HepG2 (cell line): Measurements from ENCODE around the gene DIP2C. TPM values are rescaled to one million over a fixed set of nuclear protein-coding genes. Genes with fewer than 3 reads are reported as not detected.
A peak's percentile ranks its signal among the peaks of the same experiment; 100 is the strongest.

Experiments used
- ATAC-seq: fragments of 200-7000 bp; cut with Tn5 transposase; 3 replicates; pipeline ENCODE4 v1.9.1; 2020; ENCODE audit warnings: mild to moderate bottlenecking, moderate library complexity
- BruUV-seq: library from RNA; stranded (reverse); fragments of 400-500 nt; replicated peaks from 2 replicates; lab custom pipeline; 2021; lab: Mats Ljungman, UMichigan
- CTCF ChIA-PET: fragments of 300-600 bp; formaldehyde crosslinking; extraction: SDS; loops from one replicate; lab custom pipeline; 2021; ENCODE audit warnings: low total read pairs, inconsistent platforms, low intra/inter-chr PET ratio; lab: Yijun Ruan, JAX
- POLR2A ChIA-PET: fragments of 350-600 bp; sonication (Branson Sonifier 250); formaldehyde crosslinking; loops from one replicate; lab custom pipeline; 2020; ENCODE audit warnings: antibody characterized with exemption, inconsistent platforms; lab: Yijun Ruan, JAX
- DNase-seq: peaks from one replicate; pipeline ENCODE4 v3.0.0-alpha.2; 2015; ENCODE audit warnings: low spot score
- FAIRE-seq: peaks from 3 replicates; lab custom pipeline; 2011; peaks lifted over from hg19 to GRCh38; lab: Jason Lieb, UNC
- H2AFZ ChIP-seq: one replicate; pipeline ENCODE4 v1.6.1; 2011; ENCODE audit warnings: low read length, inconsistent platforms
- H3K27ac ChIP-seq: fragments of 300-600 bp; 3 replicates; pipeline ENCODE4 v1.8.0; 2011; ENCODE audit warnings: mixed run types, mild to moderate bottlenecking, mixed read lengths, low read length, inconsistent platforms; ENCODE audit not compliant: insufficient read depth; ENCODE audit errors: extremely low read length
- H3K27me3 ChIP-seq, 2 experiments: fragments of 200-600 bp in 1 of 2; 2 replicates in 1 of 2; 3 replicates in 1 of 2; pipeline versions ENCODE4 v1.6.0 to v1.8.0; 2011; ENCODE audit warnings: low read length in 2 of 2, mild to moderate bottlenecking in 2 of 2, moderate library complexity in 2 of 2, inconsistent platforms in 1 of 2; ENCODE audit not compliant: insufficient read depth in 2 of 2, control insufficient read depth in 1 of 2
- H3K36me3 ChIP-seq, 2 experiments: fragments of 200-600 bp in 1 of 2; replicated peaks in 1 of 2; 2 replicates in 1 of 2; 3 replicates in 1 of 2; pipeline versions ENCODE4 v1.5.1 to v1.8.0; 2011; ENCODE audit warnings: low read length in 2 of 2, inconsistent platforms in 1 of 2; ENCODE audit not compliant: insufficient read depth in 2 of 2, control insufficient read depth in 1 of 2
- H3K4me1 ChIP-seq: 2 replicates; pipeline ENCODE4 v1.5.1; 2012; ENCODE audit warnings: low read length, inconsistent platforms; ENCODE audit not compliant: insufficient read depth
- H3K4me2 ChIP-seq: 2 replicates; pipeline ENCODE4 v1.6.0; 2011; ENCODE audit warnings: low read depth, low read length, inconsistent platforms
- H3K4me3 ChIP-seq, 3 experiments: fragments of 200-600 bp in 1 of 3; sonication (generic), shearing (Covaris generic) in 1 of 3; replicated peaks in 1 of 3; 2 replicates each; pipeline ENCODE4 v1.5.1; 2011 to 2016; ENCODE audit warnings: low read length in 3 of 3, inconsistent platforms in 2 of 3, low read depth in 2 of 3, mild to moderate bottlenecking in 2 of 3, control low read depth in 1 of 3, mixed read lengths in 1 of 3; ENCODE audit not compliant: insufficient read depth in 1 of 3
- H3K79me2 ChIP-seq: one replicate; pipeline ENCODE4 v1.6.1; 2011; ENCODE audit warnings: low read length, inconsistent platforms; ENCODE audit not compliant: insufficient read depth
- H3K9ac ChIP-seq: 2 replicates; pipeline ENCODE4 v1.6.0; 2011; ENCODE audit warnings: mild to moderate bottlenecking, low read depth, low read length, inconsistent platforms; ENCODE audit not compliant: insufficient read depth
- H3K9me3 ChIP-seq: 2 replicates; pipeline ENCODE4 v1.5.1; 2012; ENCODE audit warnings: mild to moderate bottlenecking, low read length
- H4K20me1 ChIP-seq: 2 replicates; pipeline ENCODE4 v1.6.0; 2011; ENCODE audit warnings: inconsistent platforms, mild to moderate bottlenecking, low read length, moderate library complexity; ENCODE audit not compliant: insufficient read depth
- CHCHD3 ChIP-seq: sonication (generic); formaldehyde crosslinking; IDR thresholded peaks from 2 replicates; pipeline ENCODE4 v1.8.0; 2022; ENCODE audit warnings: mild to moderate bottlenecking, missing genetic modification reagents, moderate library complexity
- ESRRA ChIP-seq: sonication (generic); formaldehyde crosslinking; IDR thresholded peaks from 2 replicates; pipeline ENCODE4 v1.5.1; 2020; ENCODE audit warnings: mild to moderate bottlenecking, low read depth, missing genetic modification reagents
- IKZF5 ChIP-seq: IDR thresholded peaks from 2 replicates; pipeline ENCODE4 v1.6.1; 2018; ENCODE audit warnings: missing genetic modification reagents, mild to moderate bottlenecking, missing compliant biosample characterization
- KAT7 ChIP-seq: IDR thresholded peaks from 2 replicates; pipeline ENCODE4 v1.6.1; 2018; ENCODE audit warnings: borderline replicate concordance, missing compliant biosample characterization
- MYNN ChIP-seq: sonication (generic); formaldehyde crosslinking; IDR thresholded peaks from 2 replicates; pipeline ENCODE4 v1.4.0; 2020; ENCODE audit warnings: mild to moderate bottlenecking, low read depth, missing genetic modification reagents
- TRIM22 ChIP-seq: fragments of 450-650 bp; IDR thresholded peaks from 2 replicates; pipeline ENCODE4 v1.6.1; 2017
- UBTF ChIP-seq: sonication (generic); formaldehyde crosslinking; IDR thresholded peaks from 2 replicates; pipeline ENCODE4 v1.4.0; 2020; ENCODE audit warnings: mild to moderate bottlenecking, missing genetic modification reagents
- ZMYM4 ChIP-seq: sonication (generic); formaldehyde crosslinking; IDR thresholded peaks from 2 replicates; pipeline ENCODE4 v1.8.1; 2023; ENCODE audit warnings: mild to moderate bottlenecking, missing genetic modification reagents
- ZNF234 ChIP-seq: sonication (generic); formaldehyde crosslinking; conservative IDR thresholded peaks from 2 replicates; pipeline ENCODE4 v1.5.1; 2020; ENCODE audit warnings: mild to moderate bottlenecking, missing genetic modification reagents
- ZNF296 ChIP-seq: sonication (generic); formaldehyde crosslinking; conservative IDR thresholded peaks from 2 replicates; pipeline ENCODE4 v1.5.0; 2020; ENCODE audit warnings: mild to moderate bottlenecking, missing genetic modification reagents
- ZNF431 ChIP-seq: sonication (generic); formaldehyde crosslinking; IDR thresholded peaks from 2 replicates; pipeline ENCODE4 v1.9.0; 2022; ENCODE audit warnings: missing genetic modification reagents, low read depth, mild to moderate bottlenecking, borderline replicate concordance
- ZNF629 ChIP-seq: sonication (generic); formaldehyde crosslinking; conservative IDR thresholded peaks from 2 replicates; pipeline ENCODE4 v1.5.0; 2020; ENCODE audit warnings: missing genetic modification reagents
- ZNF7 ChIP-seq: IDR thresholded peaks from 2 replicates; pipeline ENCODE4 v1.6.1; 2016; ENCODE audit warnings: missing biosample characterization, missing genetic modification reagents
- ZNF839 ChIP-seq: sonication (generic); formaldehyde crosslinking; IDR thresholded peaks from 2 replicates; pipeline ENCODE4 v1.4.0; 2020; ENCODE audit warnings: missing genetic modification reagents, mild to moderate bottlenecking, borderline replicate concordance
- WGBS: methylation state at CpG from one replicate; pipeline ENCODE4 v1.1.6; 2017; ENCODE audit warnings: low lambda C conversion rate; 5-methylcytosine and 5-hydroxymethylcytosine counted together
- in situ Hi-C: cut with HindIII; loops from 2 replicates; pipeline ENCODE4 v1.10.0; 2017; ENCODE audit warnings: low pct_unique_long_range_greater_than_20kb; ENCODE audit not compliant: extremely low pct_ligation_motif_present
- intact Hi-C: fragments of 100-400 bp; cut with micrococcal nuclease; formaldehyde crosslinking; loops from one replicate; pipeline ENCODE4 v1.10.0; 2022; ENCODE audit not compliant: unreplicated experiment
- polyA plus RNA-seq, 8 experiments: library from polyadenylated mRNA; depleted of rRNA in 3 of 8; stranded (reverse) in 7 of 8; unstranded in 1 of 8; fragments of >200 nt; fragmentation: Illumina TruSeq in 4 of 8; extraction: Trizol in 4 of 8; gene quantifications; 2 replicates each; pipeline versions ENCODE4 v1.2.1 to v1.2.3, GENCODE V29; 2011 to 2016; ENCODE audit warnings: low read depth in 4 of 8, missing spikeins in 1 of 8, mixed read lengths in 1 of 8; ENCODE audit not compliant: insufficient read depth in 1 of 8
- total RNA-seq, 5 experiments: library from RNA; depleted of rRNA; stranded (reverse); fragments of >200 nt; fragmentation: Illumina TruSeq; extraction: Trizol; gene quantifications; 2 replicates each; pipeline ENCODE4 v1.2.3, GENCODE V29; 2016; ENCODE audit warnings: low read depth in 1 of 5

DIP2C gene
- total and polyA plus RNA-seq, 2 of the 13 experiments (the other 11 are each of a cell fraction or from before 2014, with no cell fraction given): 2.2 to 2.7 TPM

- Histone ChIP-seq H3K79me2 (no peaks in the 10 kb centered on the region), H3K9ac (no peak overlapping the region), H2AFZ (no peak overlapping the region), H3K9me3 (no peaks in the 10 kb centered on the region), H3K4me3 (no peak overlapping the region), H4K20me1 (no peaks in the 10 kb centered on the region), H3K27ac (no peak overlapping the region), H3K27me3 (no peaks in the 10 kb centered on the region; a peak in 1 of 5 replicates)
- peak; percentile 15 for DNase-seq
- BruUV-seq: no TSS peak
- in situ Hi-C loops: no loop called here
- CTCF ChIA-PET: no interaction called here
- WGBS: 97% methylated on average over 9 of the region's 9 CpGs
- TF ChIP-seq ZMYM4 (CRISPR knock-in tag): 0 out of 2 replicates have a peak, but pooled peaks have one; percentile 14
- no peak for TF ChIP-seq CHCHD3 (CRISPR knock-in tag)
- TF ChIP-seq, all 625 proteins: peak for 1
- peak; percentile 67 for ATAC-seq
- H3K36me3 ChIP-seq: no peaks in the 10 kb centered on the region; a peak in 1 of 5 replicates
- POLR2A ChIA-PET: interaction anchor here (0.7 kb wide), 1 partner anchor 191 kb away, joined by 3 read pairs; no protein-coding TSS in a partner anchor
- H3K4me1 ChIP-seq: no peaks in the 10 kb centered on the region
- H3K4me2 ChIP-seq: no peak overlapping the region
- intact Hi-C loops: no loop called here
- FAIRE-seq: peak; percentile 23
Observed at GRCh38 chr10:230758-231157, 458.7 kb downstream of the DIP2C start.

- ATAC-seq (no peak), DNase-seq (no peak), FAIRE-seq (no peak)
- no peak overlapping the region for H3K27ac ChIP-seq
- H3K9ac ChIP-seq: no peak overlapping the region
- H4K20me1 ChIP-seq: no peaks in the 10 kb centered on the region
- H3K4me1 ChIP-seq: no peaks in the 10 kb centered on the region
- in situ Hi-C loops (no loop called here), intact Hi-C loops (no loop called here)
- H3K27me3 ChIP-seq: no peaks in the 10 kb centered on the region; a peak in 1 of 5 replicates
- 88% methylated on average over 6 of the region's 6 CpGs for WGBS
- H3K9me3 ChIP-seq: no peaks in the 10 kb centered on the region
- BruUV-seq: no TSS peak
- H3K36me3 ChIP-seq: peaks cover 0 to 2% of the 10 kb centered on the region in 2 experiments; a peak in 2 of 5 replicates
- no peak overlapping the region for H3K4me2 ChIP-seq
- POLR2A ChIA-PET: no interaction called here
- no peak overlapping the region for H3K4me3 ChIP-seq
- no peaks in the 10 kb centered on the region for H3K79me2 ChIP-seq
- CTCF ChIA-PET: no interaction called here
- H2AFZ ChIP-seq: no peak overlapping the region
- no peak for TF ChIP-seq ZNF7 (CRISPR knock-in tag)
- TF ChIP-seq ZNF431 (CRISPR knock-in tag): no peak
- TF ChIP-seq IKZF5: no peak
- TF ChIP-seq TRIM22: no peak
- no peak for TF ChIP-seq ZNF839 (CRISPR knock-in tag)
- TF ChIP-seq KAT7 (CRISPR knock-in tag): no peak
- no peak for TF ChIP-seq MYNN (CRISPR knock-in tag)
- no peak for TF ChIP-seq ZNF629 (CRISPR knock-in tag)
- no peak for TF ChIP-seq ZNF296
- TF ChIP-seq UBTF (CRISPR knock-in tag): no peak
- TF ChIP-seq ZNF234 (CRISPR knock-in tag): no peak
- no peak for TF ChIP-seq ESRRA
Observed at GRCh38 chr10:228366-228765, 461.1 kb downstream of the DIP2C start.
